Measurements from ENCODE around the gene GRK5.

Gene GRK5

GRCh38 chr10:119331061-119331460 lies 123.7 kb downstream of the GRK5 start:
- no peak for DNase-seq (ENCODE audit: low read depth, low spot score)
- H3K4me3 ChIP-seq (ENCODE audit: low read depth, low read length), result no peak overlapping the region
- ChIA-PET POLR2A (no interaction called here), CTCF (interaction anchor here (1.3 kb wide), 1 partner anchor 20 kb away, joined by 3 read pairs; no protein-coding TSS in a partner anchor)
- no peak for TF ChIP-seq CTCF (IDR thresholded peaks at IDR 0.05; ENCODE audit: insufficient read depth, low read length, missing control alignments)

GRCh38 chr10:119333146-119333792 lies 125.9 kb downstream of the GRK5 start:
- TF ChIP-seq CTCF (IDR thresholded peaks at IDR 0.05; ENCODE audit: insufficient read depth, low read length, missing control alignments), result no peak
- CTCF ChIA-PET, result interaction anchor here (0.7 to 1.7 kb wide), 2 partner anchors 32 to 34 kb away, joined by 3 to 4 read pairs; no protein-coding TSS in a partner anchor
- POLR2A ChIA-PET, result no interaction called here
- no peak overlapping the region for H3K4me3 ChIP-seq (ENCODE audit: low read depth, low read length)
- no peak for DNase-seq (ENCODE audit: low read depth, low spot score)

- DNase-seq (ENCODE audit: low read depth, low spot score), result no peak
- no peak overlapping the region for H3K4me3 ChIP-seq (ENCODE audit: low read depth, low read length)
- no peak for TF ChIP-seq CTCF (IDR thresholded peaks at IDR 0.05; ENCODE audit: insufficient read depth, low read length, missing control alignments)
- CTCF ChIA-PET, result interaction anchor here (0.8 to 1.6 kb wide), 4 partner anchors 12 to 127 kb away, joined by 3 to 4 read pairs (median 4); no protein-coding TSS in a partner anchor
- POLR2A ChIA-PET, result no interaction called here
Measured at GRCh38 chr10:119335671-119336353, 128.4 kb downstream of the GRK5 start.

GRCh38 chr10:119336599-119336998 lies 129.2 kb downstream of the GRK5 start:
- ChIA-PET POLR2A (no interaction called here), CTCF (interaction anchor here (1.4 to 1.6 kb wide), 2 partner anchors 108 to 128 kb away, joined by 4 read pairs; no protein-coding TSS in a partner anchor)
- no peak for DNase-seq (ENCODE audit: low read depth, low spot score)
- no peak for TF ChIP-seq CTCF (IDR thresholded peaks at IDR 0.05; ENCODE audit: insufficient read depth, low read length, missing control alignments)
- no peak overlapping the region for H3K4me3 ChIP-seq (ENCODE audit: low read depth, low read length)

- H3K4me3 ChIP-seq (ENCODE audit: low read depth, low read length), result no peak overlapping the region
- ChIA-PET POLR2A (no interaction called here), CTCF (no interaction called here)
- DNase-seq (ENCODE audit: low read depth, low spot score), result no peak
- TF ChIP-seq CTCF (IDR thresholded peaks at IDR 0.05; ENCODE audit: insufficient read depth, low read length, missing control alignments), result no peak
Measured at GRCh38 chr10:119337223-119337622, 129.9 kb downstream of the GRK5 start.

GRCh38 chr10:119337796-119338432 lies 130.5 kb downstream of the GRK5 start:
- ChIA-PET CTCF (interaction anchor here (0.9 to 2.0 kb wide), 5 partner anchors 24 to 150 kb away, joined by 3 to 7 read pairs (median 3); no protein-coding TSS in a partner anchor), POLR2A (no interaction called here)
- no peak for DNase-seq (ENCODE audit: low read depth, low spot score)
- no peak for TF ChIP-seq CTCF (IDR thresholded peaks at IDR 0.05; ENCODE audit: insufficient read depth, low read length, missing control alignments)
- no peak overlapping the region for H3K4me3 ChIP-seq (ENCODE audit: low read depth, low read length)
